Karpas-422 (cell line): ENCODE results near the gene GCLC. TPM values are rescaled to one million over a fixed set of nuclear protein-coding genes. Genes with fewer than 3 reads are reported as not detected.

Source experiments
- DNase-seq: peaks from one replicate; pipeline ENCODE4 v3.0.0-alpha.2; 2015
- H2AFZ ChIP-seq: fragments of 200-600 bp; sonication (generic); 2 replicates; pipeline ENCODE4 v1.6.1; 2014; ENCODE audit warnings: antibody characterized with exemption, low read length, mixed read lengths
- H3K27ac ChIP-seq: fragments of 200-600 bp; sonication (generic); 2 replicates; pipeline ENCODE4 v1.5.1; 2014; ENCODE audit warnings: mild to moderate bottlenecking, low read length, moderate library complexity
- H3K27me3 ChIP-seq: fragments of 200-600 bp; sonication (generic); 2 replicates; pipeline ENCODE4 v1.6.1; 2014; ENCODE audit warnings: low read length, mixed read lengths
- H3K36me3 ChIP-seq: fragments of 200-600 bp; sonication (generic); 2 replicates; pipeline ENCODE4 v1.6.1; 2014; ENCODE audit warnings: low read length, mixed read lengths; ENCODE audit not compliant: insufficient read depth
- H3K4me1 ChIP-seq: fragments of 200-600 bp; sonication (generic); 2 replicates; pipeline ENCODE4 v1.6.1; 2014; ENCODE audit warnings: mild to moderate bottlenecking, low read length, mixed read lengths
- H3K4me2 ChIP-seq: fragments of 200-600 bp; sonication (generic); 2 replicates; pipeline ENCODE4 v1.6.1; 2014; ENCODE audit warnings: low read length, low read depth, mild to moderate bottlenecking; ENCODE audit not compliant: poor library complexity, severe bottlenecking
- H3K4me3 ChIP-seq: fragments of 200-600 bp; sonication (generic); 2 replicates; pipeline ENCODE4 v1.5.1; 2014; ENCODE audit warnings: mild to moderate bottlenecking, antibody characterized with exemption, low read length, mixed read lengths
- H3K79me2 ChIP-seq: fragments of 200-600 bp; sonication (generic); 2 replicates; pipeline ENCODE4 v1.6.1; 2014; ENCODE audit warnings: mild to moderate bottlenecking, low read length, mixed read lengths
- H3K9ac ChIP-seq: fragments of 200-600 bp; sonication (generic); 2 replicates; pipeline ENCODE4 v1.6.0; 2014; ENCODE audit warnings: low read length
- H3K9me2 ChIP-seq: fragments of 200-600 bp; sonication (generic), shearing (Covaris generic); replicated peaks from 2 replicates; pipeline ENCODE4 v1.6.0; 2014; ENCODE audit warnings: mild to moderate bottlenecking, low read length, moderate library complexity; ENCODE audit not compliant: insufficient read depth
- H3K9me3 ChIP-seq: fragments of 300-700, 200-600 bp; sonication (generic); 2 replicates; pipeline ENCODE4 v1.6.1; 2014; ENCODE audit warnings: low read length, mixed read lengths
- H4K20me1 ChIP-seq: fragments of 200-600 bp; sonication (generic); 2 replicates; pipeline ENCODE4 v1.6.1; 2014; ENCODE audit warnings: mild to moderate bottlenecking, antibody characterized with exemption, low read length, low read depth; ENCODE audit not compliant: insufficient read depth
- total RNA-seq: library from RNA; depleted of rRNA; stranded (reverse); fragments of >200 nt; shearing (Covaris generic); gene quantifications from 2 replicates; pipeline ENCODE4 v1.2.3, GENCODE V29; 2014; ENCODE audit warnings: low replicate concordance; rRNA removed

The GCLC gene
- 11.6 and 20.3 TPM in 2 replicates for total RNA-seq

DNA sequence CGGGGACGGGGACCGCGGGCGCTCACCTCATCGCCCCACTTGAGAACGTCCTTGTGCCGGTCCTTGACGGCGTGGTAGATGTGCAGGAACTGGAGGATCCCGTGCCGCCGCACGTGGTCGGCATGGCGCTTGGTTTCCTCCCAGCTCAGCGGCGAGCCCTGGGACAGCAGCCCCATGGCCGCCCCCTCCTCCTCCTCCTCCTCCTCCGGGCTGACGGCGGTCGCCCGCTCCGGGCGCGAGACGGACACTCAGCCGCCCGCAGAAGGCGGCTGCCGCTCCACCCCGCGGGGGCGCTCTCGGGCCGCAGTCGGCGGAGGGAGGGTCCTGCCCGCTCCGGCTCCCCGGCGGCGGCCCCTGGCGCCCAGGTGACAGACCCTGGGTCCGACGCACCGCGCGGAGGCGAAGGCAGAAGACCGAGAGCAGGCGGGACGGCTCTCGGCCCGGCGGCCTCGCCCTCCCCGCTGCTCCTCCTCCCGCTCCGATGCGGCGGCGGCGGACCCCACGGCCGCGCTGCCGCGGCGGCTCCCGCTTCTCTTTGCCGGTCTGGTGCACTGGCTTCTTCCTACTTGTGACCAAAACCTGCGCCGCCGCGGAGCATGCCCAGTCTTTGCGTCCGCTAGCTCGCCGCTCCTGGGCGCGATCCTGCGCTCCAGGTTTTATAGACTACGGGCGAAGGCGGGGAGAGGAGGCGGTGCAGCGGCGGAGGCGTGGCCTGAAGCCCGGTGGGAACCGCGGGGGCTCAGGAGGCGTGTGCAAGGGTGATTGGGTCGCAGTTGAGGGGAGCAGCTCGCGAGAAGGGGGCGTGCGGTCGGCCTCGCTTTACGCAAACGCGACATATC is at the start of gene GCLC:
Gene GCLC (minus strand): TSS at position 632 of the 839 bp plus-strand sequence. CDS start 456 bp downstream, at position 176.
- H3K9ac ChIP-seq = peak within 1 kb of the TSS; percentile 83
- H2AFZ ChIP-seq = peak within 1 kb of the TSS; percentile 89
- H3K9me3 ChIP-seq = no peaks in the 10 kb centered on the region
- H3K4me1 ChIP-seq = peaks cover 35% of the 10 kb centered on the region
- peak within 1 kb of the TSS; percentile 83 for H3K4me2 ChIP-seq
- H3K4me3 ChIP-seq = peak within 1 kb of the TSS; percentile 84
- no peaks in the 10 kb centered on the region for H3K36me3 ChIP-seq
- H3K79me2 ChIP-seq = 0 out of 2 replicates have a peak, but pooled peaks cover 7% of the 10 kb centered on the region
- H4K20me1 ChIP-seq = peaks cover 1% of the 10 kb centered on the region; the same call in 1 of the 2 replicates
- H3K27me3 ChIP-seq = peaks cover 8% of the 10 kb centered on the region; the same call in 1 of the 2 replicates
- H3K27ac ChIP-seq = no peak within 1 kb of the TSS
- peak; percentile 96 for DNase-seq
- H3K9me2 ChIP-seq = no peaks in the 10 kb centered on the region

DNA sequence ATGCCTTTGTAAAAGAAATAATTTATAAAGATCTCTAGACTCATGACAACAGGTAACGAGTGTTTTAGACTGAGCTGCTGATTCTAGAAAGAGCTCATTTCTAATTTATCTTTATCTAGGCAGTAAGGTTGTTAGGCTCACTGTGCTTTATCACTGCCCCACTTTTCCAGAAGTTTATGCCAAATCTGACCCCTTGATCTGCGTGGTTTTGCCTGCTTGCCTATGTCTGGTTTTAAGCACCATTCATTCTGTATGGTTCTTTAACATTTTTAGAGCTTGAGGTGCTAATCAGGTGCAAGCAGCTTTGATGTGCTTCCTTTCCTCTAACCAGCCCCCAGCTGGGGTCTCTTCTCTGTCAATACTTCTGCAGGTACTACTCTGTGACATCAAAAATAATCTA is 49.7 kb upstream of the GCLC start:
- Histone ChIP-seq H3K4me3 (no peak overlapping the region), H3K4me2 (no peak overlapping the region), H2AFZ (no peak overlapping the region), H3K9me3 (no peaks in the 10 kb centered on the region), H3K9ac (no peak overlapping the region), H3K9me2 (no peaks in the 10 kb centered on the region), H3K27me3 (no peaks in the 10 kb centered on the region), H3K79me2 (no peaks in the 10 kb centered on the region), H4K20me1 (no peaks in the 10 kb centered on the region), H3K36me3 (no peaks in the 10 kb centered on the region), H3K4me1 (no peaks in the 10 kb centered on the region), H3K27ac (no peak overlapping the region)
- no peak for DNase-seq

DNA sequence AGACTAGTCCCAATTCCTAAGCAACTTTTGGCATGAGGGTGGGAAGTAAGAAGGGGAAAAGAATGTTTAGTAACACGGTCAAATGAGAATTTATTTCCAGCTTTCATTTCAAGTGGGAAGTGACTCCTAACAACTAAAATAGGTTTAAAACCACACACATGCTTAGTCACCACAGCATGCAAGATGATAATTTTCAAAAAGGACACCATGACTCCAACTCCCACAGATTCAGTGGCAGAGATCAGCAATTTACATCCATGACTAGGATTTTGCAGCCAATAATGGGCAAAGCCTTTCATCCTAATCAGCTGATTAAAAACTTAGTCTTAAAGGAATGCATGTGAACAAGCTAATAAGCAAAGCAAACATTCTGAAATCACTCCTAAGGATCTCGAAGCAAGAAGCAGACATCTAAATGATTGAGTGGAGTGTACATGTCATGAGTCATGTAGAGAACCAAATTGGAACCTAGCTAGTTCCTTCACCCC is 48.1 kb upstream of the GCLC start:
- no peak overlapping the region for H3K4me2 ChIP-seq
- H4K20me1 ChIP-seq = no peaks in the 10 kb centered on the region
- no peaks in the 10 kb centered on the region for H3K4me1 ChIP-seq
- no peaks in the 10 kb centered on the region for H3K79me2 ChIP-seq
- DNase-seq = no peak
- no peak overlapping the region for H3K9ac ChIP-seq
- H3K27ac ChIP-seq = no peak overlapping the region
- H3K9me3 ChIP-seq = no peaks in the 10 kb centered on the region
- no peak overlapping the region for H3K4me3 ChIP-seq
- H3K27me3 ChIP-seq = no peaks in the 10 kb centered on the region
- no peaks in the 10 kb centered on the region for H3K9me2 ChIP-seq
- H3K36me3 ChIP-seq = no peaks in the 10 kb centered on the region
- no peak overlapping the region for H2AFZ ChIP-seq

DNA sequence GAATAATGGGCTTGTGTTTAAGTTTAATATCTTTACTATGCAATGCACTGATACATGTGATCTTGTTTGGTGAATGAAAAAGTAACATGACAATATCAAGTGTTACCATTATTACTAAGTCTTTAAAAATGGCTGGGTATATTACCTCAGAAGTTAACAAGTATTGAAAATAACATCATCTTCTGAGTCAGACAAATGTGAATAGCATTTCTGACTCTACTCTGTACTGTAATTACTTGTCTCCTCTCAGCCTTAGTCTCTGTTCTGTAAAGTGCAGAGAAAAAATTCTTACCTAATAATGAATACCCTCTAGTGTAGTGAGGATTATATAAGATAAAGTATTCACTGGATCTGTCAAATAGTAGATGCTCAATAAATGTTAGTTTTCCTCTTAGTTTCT is 47.0 kb upstream of the GCLC start:
- Histone ChIP-seq H3K9ac (no peak overlapping the region), H2AFZ (no peak overlapping the region), H3K27ac (no peak overlapping the region), H3K9me3 (no peaks in the 10 kb centered on the region), H3K79me2 (no peaks in the 10 kb centered on the region), H3K36me3 (no peaks in the 10 kb centered on the region), H3K4me3 (no peak overlapping the region), H3K27me3 (no peaks in the 10 kb centered on the region), H3K9me2 (no peaks in the 10 kb centered on the region), H4K20me1 (no peaks in the 10 kb centered on the region), H3K4me2 (no peak overlapping the region), H3K4me1 (no peaks in the 10 kb centered on the region)
- DNase-seq = no peak

DNA sequence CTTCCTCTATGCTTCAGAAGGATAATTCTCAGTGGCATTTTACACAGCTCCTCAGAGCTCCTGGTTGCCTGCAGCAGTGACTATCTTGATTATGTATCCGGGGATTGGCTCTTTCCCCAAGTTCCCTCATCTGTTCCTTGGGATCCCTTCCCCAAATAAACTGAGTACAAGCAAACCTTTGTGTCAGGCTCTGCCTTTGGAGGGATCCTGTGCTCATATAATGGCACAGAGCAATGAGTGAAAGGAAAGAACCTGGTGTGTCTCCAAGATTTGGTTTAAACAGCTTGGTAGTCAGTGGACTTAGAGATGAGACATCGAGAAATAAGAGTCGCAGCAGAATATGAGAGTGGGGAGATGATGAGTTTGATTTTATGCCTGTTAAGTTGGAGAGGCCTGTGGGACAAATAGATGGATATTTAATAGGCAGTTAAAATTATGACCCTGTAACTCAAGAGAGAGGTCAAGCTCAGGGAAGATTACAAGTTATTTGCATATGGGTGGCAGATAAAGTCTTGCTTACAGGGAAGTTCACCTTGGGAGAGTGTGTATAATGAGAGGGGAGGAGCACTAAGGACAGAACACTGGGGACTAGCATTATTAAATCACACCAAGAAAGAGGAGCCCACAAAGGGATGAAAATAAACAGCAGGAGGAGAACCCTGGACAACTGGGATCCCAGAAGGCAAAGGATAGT is 44.1 kb upstream of the GCLC start:
- Histone ChIP-seq H3K4me1 (peaks cover 7% of the 10 kb centered on the region), H3K27me3 (no peaks in the 10 kb centered on the region), H3K36me3 (no peaks in the 10 kb centered on the region), H4K20me1 (no peaks in the 10 kb centered on the region), H3K9me3 (no peaks in the 10 kb centered on the region), H2AFZ (no peak overlapping the region), H3K79me2 (no peaks in the 10 kb centered on the region), H3K9ac (no peak overlapping the region), H3K4me2 (no peak overlapping the region), H3K27ac (no peak overlapping the region), H3K4me3 (no peak overlapping the region), H3K9me2 (no peaks in the 10 kb centered on the region)
- DNase-seq = no peak

DNA sequence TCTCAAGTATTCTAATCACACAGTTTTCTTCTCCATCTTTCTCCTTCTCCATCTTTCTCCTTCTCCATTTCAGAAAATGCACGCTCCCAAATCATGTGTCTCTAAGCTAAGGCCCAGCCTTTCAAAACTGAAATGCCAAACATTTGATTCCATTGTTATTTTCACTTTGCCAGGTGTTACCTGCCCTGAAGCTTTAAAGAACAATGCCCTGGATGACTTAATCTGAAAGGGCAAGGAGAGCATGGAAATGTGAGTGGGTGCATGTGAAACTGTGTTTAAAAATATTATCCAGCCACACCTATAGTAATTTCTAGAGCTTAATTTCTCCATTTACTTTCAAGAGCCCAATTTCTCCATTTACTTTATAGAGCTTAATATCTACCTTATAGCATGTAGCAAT is 42.4 kb upstream of the GCLC start:
- Histone ChIP-seq H3K9me2 (no peaks in the 10 kb centered on the region), H4K20me1 (no peaks in the 10 kb centered on the region), H3K9ac (no peak overlapping the region), H3K27ac (no peak overlapping the region), H3K27me3 (no peaks in the 10 kb centered on the region), H3K4me3 (no peak overlapping the region), H3K4me1 (peaks cover 7% of the 10 kb centered on the region), H3K79me2 (no peaks in the 10 kb centered on the region), H3K36me3 (no peaks in the 10 kb centered on the region), H3K9me3 (no peaks in the 10 kb centered on the region), H2AFZ (no peak overlapping the region), H3K4me2 (no peak overlapping the region)
- DNase-seq = no peak

DNA sequence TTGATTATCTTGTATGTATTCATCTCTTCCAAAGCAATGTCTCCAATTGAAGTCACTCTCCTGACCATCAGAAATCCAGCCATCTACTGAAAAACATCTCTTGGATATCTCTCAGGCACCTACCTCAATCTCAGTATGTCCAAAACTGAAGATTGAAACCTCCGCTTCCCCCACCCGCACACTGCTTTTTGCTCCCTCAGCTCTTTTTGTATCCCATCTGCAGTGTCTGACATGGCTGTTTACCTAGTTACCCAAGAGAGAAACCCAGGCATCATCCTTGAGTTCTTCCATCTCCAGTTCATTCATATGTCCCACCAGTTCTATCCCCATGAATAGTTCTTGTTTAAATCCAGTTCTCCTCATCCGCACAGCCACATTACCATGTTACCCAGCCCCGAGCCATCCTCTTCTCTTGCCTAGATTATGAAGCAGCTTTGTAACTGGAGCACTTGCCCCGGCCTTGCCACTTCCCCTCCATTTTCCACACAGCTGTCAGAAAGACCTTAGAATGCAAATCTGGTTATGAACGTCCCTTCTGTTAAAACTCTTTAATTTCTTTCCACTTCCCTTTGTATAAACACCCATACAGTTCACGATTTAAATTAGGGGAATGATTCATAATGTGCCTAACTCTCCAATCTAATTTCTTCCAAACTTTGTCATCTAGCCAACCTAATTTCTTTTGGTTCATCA is 40.5 kb upstream of the GCLC start:
- Histone ChIP-seq H3K9me3 (no peaks in the 10 kb centered on the region), H2AFZ (peak overlapping the region; percentile 24; the same call in 1 of the 2 replicates), H3K4me1 (peaks cover 7% of the 10 kb centered on the region), H4K20me1 (no peaks in the 10 kb centered on the region), H3K27ac (no peak overlapping the region), H3K27me3 (no peaks in the 10 kb centered on the region), H3K9ac (no peak overlapping the region), H3K4me2 (no peak overlapping the region), H3K79me2 (no peaks in the 10 kb centered on the region), H3K4me3 (no peak overlapping the region), H3K36me3 (no peaks in the 10 kb centered on the region), H3K9me2 (no peaks in the 10 kb centered on the region)
- no peak for DNase-seq

DNA sequence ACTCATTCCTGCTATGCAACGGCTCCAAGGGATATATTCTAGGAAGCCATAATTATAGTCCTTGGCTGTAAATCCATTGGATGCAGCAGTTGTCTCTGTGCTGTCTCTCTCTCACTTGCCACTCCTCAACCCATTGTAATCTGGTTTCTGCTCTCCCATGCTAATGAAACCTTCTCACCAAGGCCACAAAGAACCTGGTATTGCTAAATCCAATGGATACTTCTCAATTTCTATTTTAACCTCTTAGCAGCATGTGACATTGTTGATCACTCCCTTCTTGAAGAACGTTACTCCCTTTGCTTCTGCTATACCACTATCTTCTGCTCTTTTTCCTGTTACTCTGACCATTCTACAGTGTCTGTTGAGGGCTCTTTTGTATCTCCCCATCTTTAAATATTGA is 39.8 kb upstream of the GCLC start:
- Histone ChIP-seq H4K20me1 (no peaks in the 10 kb centered on the region), H3K27me3 (no peaks in the 10 kb centered on the region), H3K27ac (no peak overlapping the region), H3K4me3 (no peak overlapping the region), H3K9me2 (no peaks in the 10 kb centered on the region), H2AFZ (no peak overlapping the region), H3K9me3 (no peaks in the 10 kb centered on the region), H3K9ac (no peak overlapping the region), H3K4me2 (no peak overlapping the region), H3K4me1 (peaks cover 7% of the 10 kb centered on the region), H3K36me3 (no peaks in the 10 kb centered on the region), H3K79me2 (no peaks in the 10 kb centered on the region)
- DNase-seq = no peak
